A673 (cell line): Measurements from ENCODE around the gene DDAH1. TPM values are rescaled to one million over a fixed set of nuclear protein-coding genes. Genes with fewer than 3 reads are reported as not detected.

ENCODE experiments used
- BruUV-seq: library from RNA; stranded (reverse); fragments of 400-500 nt; replicated peaks from 2 replicates; lab custom pipeline; 2021; lab: Mats Ljungman, UMichigan
- CTCF ChIA-PET: fragments of 300-600 bp; sonication (Branson Sonifier 250); formaldehyde crosslinking; loops from one replicate; lab custom pipeline; 2022; ENCODE audit warnings: antibody characterized with exemption; lab: Charles Lee
- POLR2A ChIA-PET: fragments of 300-600 bp; sonication (Branson Sonifier 250); formaldehyde crosslinking; loops from one replicate; lab custom pipeline; 2022; ENCODE audit warnings: antibody characterized with exemption; ENCODE audit not compliant: low non-redundant PET; lab: Charles Lee
- DNase-seq: peaks from one replicate; pipeline ENCODE4 v3.0.0-alpha.2; 2015; ENCODE audit warnings: low spot score
- H3K27ac ChIP-seq: fragments of 200-600 bp; sonication (generic); 2 replicates; pipeline ENCODE4 v1.5.1; 2016; ENCODE audit warnings: mixed run types, low read depth, mild to moderate bottlenecking, mixed read lengths, antibody characterized with exemption, low read length; ENCODE audit not compliant: poor library complexity, severe bottlenecking
- H3K27me3 ChIP-seq: fragments of 200-600 bp; sonication (generic); replicated peaks from 2 replicates; pipeline ENCODE4 v1.6.1; 2017; ENCODE audit warnings: mixed run types, low read depth, mild to moderate bottlenecking, mixed read lengths, antibody characterized with exemption, low read length; ENCODE audit not compliant: insufficient read depth, poor library complexity
- H3K36me3 ChIP-seq: fragments of 200-600 bp; sonication (generic); 2 replicates; pipeline ENCODE4 v1.6.1; 2016; ENCODE audit warnings: mixed run types, mild to moderate bottlenecking, mixed read lengths, antibody characterized with exemption, low read length; ENCODE audit not compliant: insufficient read depth, poor library complexity, severe bottlenecking
- H3K4me1 ChIP-seq: fragments of 200-600 bp; sonication (generic); 2 replicates; pipeline ENCODE4 v1.6.1; 2017; ENCODE audit warnings: mixed run types, mild to moderate bottlenecking, mixed read lengths, antibody characterized with exemption, low read length; ENCODE audit not compliant: insufficient read depth, poor library complexity, severe bottlenecking
- H3K4me3 ChIP-seq: fragments of 200-600 bp; sonication (generic); 2 replicates; pipeline ENCODE4 v1.5.1; 2016; ENCODE audit warnings: low read depth, mixed run types, mild to moderate bottlenecking, mixed read lengths, low read length; ENCODE audit not compliant: poor library complexity, severe bottlenecking
- H3K9me3 ChIP-seq: fragments of 200-600 bp; sonication (generic); 2 replicates; pipeline ENCODE4 v1.6.1; 2016; ENCODE audit warnings: mixed run types, low read depth, mild to moderate bottlenecking, mixed read lengths, antibody characterized with exemption, low read length; ENCODE audit not compliant: poor library complexity, severe bottlenecking
- CTCF ChIP-seq: fragments of 300-800, 200-600 bp; sonication (generic); conservative IDR thresholded peaks from 2 replicates; pipeline ENCODE4 v1.5.1; 2017; ENCODE audit warnings: low read depth, mild to moderate bottlenecking, antibody characterized with exemption, low read length, moderate library complexity, mixed read lengths
- EZH2 ChIP-seq: fragments of 200-600 bp; sonication (generic); IDR thresholded peaks from 2 replicates; pipeline ENCODE4 v1.6.1; 2017; ENCODE audit warnings: borderline replicate concordance, low read depth, mild to moderate bottlenecking, mixed read lengths, antibody characterized with exemption, low read length; ENCODE audit not compliant: poor library complexity, severe bottlenecking
- intact Hi-C: fragments of 100-400 bp; cut with micrococcal nuclease; formaldehyde crosslinking; loops from one replicate; pipeline ENCODE4 v1.10.0; 2022; ENCODE audit not compliant: unreplicated experiment
- total RNA-seq: library from RNA; stranded (reverse); gene quantifications from 2 replicates; pipeline ENCODE4 v1.2.3, GENCODE V29; 2021

DDAH1 gene
- total RNA-seq, 1 experiment from 2014 or later, result 32.5 TPM

DNA sequence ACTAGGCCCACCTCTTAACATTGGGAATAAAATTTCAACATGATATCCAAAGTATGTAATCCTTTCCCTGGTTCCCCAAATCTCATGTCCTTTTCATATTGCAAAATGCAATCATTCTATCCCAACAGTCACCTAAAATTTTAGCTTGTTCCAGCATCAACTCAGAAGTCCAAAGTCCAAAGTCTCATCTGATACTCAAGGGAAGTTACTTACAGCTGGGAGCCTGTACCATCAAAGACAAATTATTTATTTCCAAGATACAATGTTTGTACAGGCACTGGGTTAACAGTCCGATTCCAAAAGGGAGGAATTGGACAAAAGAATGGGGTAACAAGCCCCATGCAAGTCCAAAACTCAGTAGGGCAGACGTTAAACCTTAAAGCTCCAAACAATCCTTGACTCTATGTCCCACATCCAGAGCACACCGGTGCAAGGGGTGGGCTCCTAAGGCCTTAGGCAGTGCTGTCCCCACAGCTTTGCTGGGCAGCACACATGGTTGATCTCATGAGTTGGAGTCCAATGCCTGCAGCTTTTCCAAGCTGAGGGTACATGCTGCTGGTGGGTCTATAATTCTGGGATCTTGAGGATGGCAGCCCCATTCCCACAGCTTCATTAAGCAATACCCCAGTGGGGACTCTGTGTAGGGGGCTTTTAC, 78.8 kb downstream of the DDAH1 start:
- POLR2A ChIA-PET, result interaction anchor here (0.6 kb wide), 1 partner anchor 16 kb away, joined by 4 read pairs; no protein-coding TSS in a partner anchor
- no peaks in the 10 kb centered on the region for H3K36me3 ChIP-seq

DNA sequence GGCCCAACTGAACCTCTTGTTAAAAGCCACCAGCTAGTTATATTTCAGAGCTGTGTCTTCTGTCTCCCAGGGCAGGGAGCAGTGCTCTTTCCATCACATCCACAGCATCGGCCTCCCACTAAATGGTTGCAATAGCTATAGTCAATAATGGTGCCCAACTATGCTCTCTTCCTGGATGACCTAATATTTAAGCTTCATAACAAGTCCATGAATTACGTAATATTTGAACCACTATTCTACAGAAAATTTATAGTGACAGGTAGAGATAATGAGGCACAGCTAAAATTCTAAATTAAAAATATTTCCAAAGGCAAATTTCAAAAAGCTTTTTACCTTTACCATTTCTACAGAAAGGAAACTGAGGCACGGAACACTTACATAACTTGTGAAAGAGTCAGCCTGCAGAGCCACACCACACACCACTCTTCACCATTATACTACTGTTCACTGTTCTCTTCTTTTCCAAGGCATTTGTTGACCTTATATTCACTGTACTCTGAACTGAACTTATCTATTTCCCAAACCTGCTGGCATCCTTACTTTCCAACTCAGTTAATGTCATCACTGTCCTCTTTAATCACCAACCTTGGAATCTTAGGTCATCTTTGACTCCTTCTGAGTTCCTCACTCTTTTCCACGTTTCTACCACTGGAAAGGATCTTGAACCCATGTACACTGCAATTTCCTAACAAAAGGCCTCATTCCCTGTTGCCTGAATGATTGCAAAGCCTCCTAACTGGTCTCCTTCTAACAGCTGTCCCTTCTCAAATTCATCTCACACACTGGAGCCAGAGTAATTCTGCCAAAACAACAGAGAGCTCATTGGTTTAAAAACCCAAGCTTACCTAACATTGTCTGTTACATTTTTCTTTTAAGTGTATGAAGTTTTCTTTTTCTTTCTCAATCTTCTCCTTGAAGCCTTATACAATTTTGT, 85.5 kb downstream of the DDAH1 start:
- intact Hi-C loops, result no loop called here
- ChIA-PET CTCF (no interaction called here), POLR2A (no interaction called here)
- BruUV-seq, result no TSS peak
- Histone ChIP-seq H3K4me3 (no peak overlapping the region), H3K27me3 (no peaks in the 10 kb centered on the region), H3K36me3 (no peaks in the 10 kb centered on the region), H3K9me3 (peaks cover 18% of the 10 kb centered on the region), H3K4me1 (peaks cover 24% of the 10 kb centered on the region), H3K27ac (no peak overlapping the region)
- no peak for DNase-seq
- TF ChIP-seq CTCF, result no peak
- TF ChIP-seq EZH2, result no peak

More for the DNA sequence above, 78.8 kb downstream of the DDAH1 start:
- no peaks in the 10 kb centered on the region for H3K27me3 ChIP-seq
- CTCF ChIA-PET, result no interaction called here
- H3K9me3 ChIP-seq, result peaks cover 18% of the 10 kb centered on the region
- no TSS peak for BruUV-seq
- intact Hi-C loops, result no loop called here
- H3K4me3 ChIP-seq, result no peak overlapping the region
- no peak for DNase-seq
- no peak for TF ChIP-seq EZH2
- H3K27ac ChIP-seq, result no peak overlapping the region
- no peaks in the 10 kb centered on the region for H3K4me1 ChIP-seq

DNA sequence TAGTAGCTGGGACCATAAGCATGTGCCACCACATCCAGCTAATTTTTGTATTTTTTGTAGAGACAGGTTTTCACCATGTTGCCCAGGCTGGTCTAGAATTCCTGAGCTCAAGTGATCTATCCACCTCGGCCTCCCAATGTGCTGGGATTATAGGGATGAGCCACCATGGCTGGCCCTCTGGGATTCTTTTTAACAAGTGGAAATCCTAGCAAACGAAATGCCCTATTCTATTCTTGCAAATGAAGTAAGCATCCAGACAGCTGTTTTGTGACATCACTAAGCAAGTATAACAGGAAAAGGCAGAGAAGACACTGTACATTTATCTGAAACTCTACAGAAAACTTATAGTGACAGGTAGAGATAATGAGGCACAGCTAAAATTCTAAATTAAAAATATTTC, 86.4 kb downstream of the DDAH1 start:
- ChIA-PET CTCF (no interaction called here), POLR2A (no interaction called here)
- Histone ChIP-seq H3K27me3 (no peaks in the 10 kb centered on the region), H3K9me3 (peaks cover 18% of the 10 kb centered on the region), H3K4me3 (no peak overlapping the region), H3K36me3 (no peaks in the 10 kb centered on the region), H3K27ac (no peak overlapping the region), H3K4me1 (peaks cover 33% of the 10 kb centered on the region)
- TF ChIP-seq EZH2, result no peak
- TF ChIP-seq CTCF, result no peak
- no peak for DNase-seq
- intact Hi-C loops, result no loop called here
- BruUV-seq, result no TSS peak
